GM11168 (cell line): ENCODE data around the gene RUNX1.
"Not testable (repeated sequence)": the region's sequence is repeated elsewhere in the genome, so short reads cannot be mapped to it uniquely, and the experiment has no call there.

Source experiments
- in situ Hi-C: fragments of 300-500 bp; cut with MboI; formaldehyde crosslinking; loops from one replicate; pipeline ENCODE4 v1.12.0; 2022; ENCODE audit warnings: low sequenced_read_pairs; ENCODE audit not compliant: unreplicated experiment

Gene RUNX1

DNA sequence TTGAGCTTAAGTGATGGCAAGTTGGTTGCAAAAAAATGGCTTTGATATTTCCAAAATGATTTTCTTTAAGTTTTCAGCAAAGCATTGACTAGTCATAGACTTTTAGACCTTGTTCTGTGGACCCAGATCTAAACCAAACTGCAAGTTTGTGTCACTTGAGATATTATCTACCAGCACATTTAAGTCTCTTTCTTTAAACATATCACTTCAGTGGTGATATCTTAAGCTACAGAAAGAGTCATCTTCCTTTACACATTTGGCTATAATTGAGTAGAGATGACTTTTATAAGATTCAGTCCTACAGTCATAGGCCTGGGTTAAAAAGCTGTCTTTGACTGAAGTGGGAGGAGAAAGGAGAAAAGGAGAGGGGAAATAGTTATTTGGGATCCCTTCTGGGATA lies 95.2 kb downstream of the RUNX1 start:
- in situ Hi-C loops: no loop called here

DNA sequence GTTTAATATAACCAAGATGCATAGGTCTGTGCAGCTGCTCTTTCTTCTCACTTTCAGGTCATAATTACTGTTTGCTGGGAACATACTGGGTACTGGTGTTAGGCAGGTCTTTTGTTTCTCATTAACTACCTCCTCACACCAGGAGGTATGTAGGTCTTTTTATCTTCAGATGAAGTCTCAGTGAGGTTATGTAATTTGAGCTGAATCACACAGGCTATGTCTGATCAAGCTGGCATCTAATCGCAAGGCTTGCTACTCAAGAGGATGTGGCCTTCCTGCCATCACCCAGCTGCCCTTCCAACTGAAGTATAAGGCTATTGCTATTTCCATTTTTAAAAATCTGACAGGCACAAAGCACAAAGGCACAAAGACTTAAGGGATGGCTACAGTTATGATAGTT lies 96.4 kb downstream of the RUNX1 start:
- in situ Hi-C loops: no loop called here

DNA sequence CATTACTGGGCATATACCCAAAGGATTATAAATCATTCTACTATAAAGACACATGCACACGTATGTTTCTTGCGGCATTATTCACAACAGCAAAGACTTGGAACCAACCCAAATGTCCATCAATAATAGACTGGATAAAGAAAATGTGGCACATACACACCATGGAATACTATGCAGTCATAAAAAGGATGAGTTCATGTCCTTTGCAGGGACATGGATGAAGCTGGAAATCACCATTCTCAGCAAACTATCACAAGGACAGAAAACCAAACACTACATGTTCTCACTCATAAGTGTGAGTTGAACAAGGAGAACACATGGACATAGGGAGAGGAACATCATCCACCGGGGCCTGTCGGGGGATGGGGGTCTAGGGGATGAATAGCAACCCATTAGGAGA lies 97.2 kb downstream of the RUNX1 start:
- in situ Hi-C loops: not testable (repeated sequence)

DNA sequence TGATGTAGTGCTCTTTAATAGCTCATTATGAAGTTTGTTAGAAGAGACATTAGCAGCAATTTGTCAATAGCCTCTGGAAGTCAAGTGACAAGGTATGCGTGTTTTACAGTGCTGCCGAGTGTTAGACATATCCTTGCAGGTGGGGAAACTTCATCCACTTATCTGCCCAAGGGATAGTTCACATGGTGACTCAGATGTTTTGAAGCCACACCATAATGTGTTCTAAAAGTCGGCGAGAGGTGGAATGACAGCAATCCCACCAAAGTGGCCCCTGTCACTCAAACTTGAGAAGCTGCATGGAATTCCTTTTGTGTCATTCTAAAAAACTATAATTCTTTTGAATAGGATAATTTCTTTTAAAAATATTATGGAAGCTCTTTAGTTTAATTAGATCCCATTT lies 98.1 kb downstream of the RUNX1 start:
- in situ Hi-C loops: no loop called here

DNA sequence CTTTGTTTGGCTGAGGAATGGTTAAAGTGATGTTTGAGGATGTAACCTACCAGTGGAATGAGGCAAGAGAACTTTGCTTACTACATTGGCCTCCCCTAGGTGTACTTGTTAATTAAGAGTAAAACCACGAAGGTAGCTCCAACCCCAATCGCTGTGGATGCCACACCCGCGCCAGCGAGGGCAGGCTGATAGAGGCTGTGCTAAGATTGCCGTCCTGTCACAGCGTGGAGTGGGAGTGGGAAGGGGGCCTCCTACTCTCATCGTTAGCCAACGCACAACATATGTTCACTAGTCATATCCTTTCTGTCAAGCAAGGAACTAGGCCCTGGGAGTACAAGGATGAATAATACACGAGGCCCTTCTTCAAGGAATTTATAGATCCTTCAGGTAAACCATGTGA lies 99.6 kb downstream of the RUNX1 start:
- in situ Hi-C loops: no loop called here

DNA sequence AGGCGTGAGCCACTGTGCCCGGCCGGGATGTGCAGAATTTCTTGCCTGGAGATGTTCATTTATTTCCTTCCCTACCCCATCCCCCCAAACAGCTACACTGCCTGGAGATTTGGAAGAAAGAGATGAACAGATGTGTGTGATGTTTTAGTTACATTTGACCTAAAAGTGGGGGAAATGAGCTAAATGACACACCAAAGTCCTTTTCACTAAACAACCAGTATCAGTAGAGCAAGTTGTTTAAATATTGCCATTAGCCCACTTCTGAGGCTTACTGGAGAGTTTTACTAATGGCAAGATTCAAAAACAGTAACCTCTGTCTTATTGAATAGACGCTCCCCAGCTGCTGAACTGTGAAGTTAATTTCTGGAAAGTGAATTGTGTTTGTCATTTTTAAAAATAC lies 100.1 kb downstream of the RUNX1 start:
- in situ Hi-C loops: no loop called here

DNA sequence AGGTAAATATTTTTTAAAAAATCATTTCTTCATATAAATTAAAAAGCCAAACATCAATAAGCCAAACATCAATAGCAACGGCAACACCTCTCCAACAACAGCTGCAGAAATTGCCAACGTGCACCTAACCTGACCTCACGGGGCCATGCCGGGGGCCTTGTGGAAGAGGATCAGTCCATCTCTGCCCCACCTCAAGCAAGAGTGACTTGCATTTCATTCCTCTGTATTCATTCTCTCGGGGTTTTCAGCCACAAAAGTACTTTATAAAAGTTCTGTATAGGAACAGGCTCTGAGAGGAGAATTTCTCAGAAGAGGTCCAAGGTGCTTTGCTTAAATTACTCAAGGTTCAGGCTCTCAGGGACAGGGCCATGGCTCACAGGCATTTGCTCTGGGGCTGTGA lies 100.9 kb downstream of the RUNX1 start:
- in situ Hi-C loops: no loop called here

DNA sequence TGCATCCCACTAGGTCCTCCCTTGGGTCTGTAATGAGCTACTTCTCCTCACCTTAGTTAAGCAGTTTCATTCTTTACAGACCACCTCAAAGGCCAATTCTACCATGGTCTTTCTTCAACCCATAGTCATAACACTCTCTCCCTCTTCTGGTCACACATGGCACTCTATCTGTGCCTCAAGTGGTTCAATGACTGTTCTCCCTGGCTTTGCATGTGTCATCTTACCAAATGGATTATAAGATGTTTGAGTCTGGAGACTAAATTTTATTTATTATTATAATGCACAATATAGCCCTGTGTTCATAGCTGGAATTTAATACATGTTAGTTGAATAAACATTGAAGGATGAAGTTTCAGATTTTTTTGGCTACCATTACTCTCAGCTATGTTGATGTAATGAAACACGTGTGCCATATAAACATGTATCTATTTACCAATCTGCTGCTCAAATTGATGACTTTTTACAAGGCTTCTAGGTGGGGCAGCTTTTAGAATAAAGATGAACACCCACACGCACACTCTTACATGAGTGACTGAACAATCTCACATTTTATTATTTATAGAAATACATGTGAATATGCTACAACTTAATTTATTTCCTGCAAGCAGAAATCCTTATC lies 102.1 kb downstream of the RUNX1 start:
- in situ Hi-C loops: no loop called here

DNA sequence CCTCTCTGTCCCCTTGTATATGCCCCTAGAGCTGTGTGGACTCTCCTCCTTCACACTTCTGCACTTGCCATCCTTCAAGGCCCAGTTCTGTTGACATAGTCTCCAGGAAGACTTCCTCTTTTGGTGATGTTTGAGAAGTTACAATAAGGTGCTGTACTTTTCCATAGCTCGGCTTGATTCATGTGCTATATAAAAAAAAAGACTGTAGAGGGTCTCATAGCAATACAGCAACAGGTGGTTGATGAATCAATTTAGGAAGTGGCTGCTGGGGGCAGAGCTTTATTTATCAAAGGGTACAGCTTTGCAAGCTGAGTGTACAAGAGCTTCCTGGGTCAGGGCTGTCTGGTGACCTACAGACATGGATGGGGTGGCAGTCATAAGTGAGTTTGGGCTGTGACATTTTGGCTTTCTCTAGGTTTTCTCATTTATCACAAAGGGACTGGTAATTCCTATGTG lies 102.7 kb downstream of the RUNX1 start:
- in situ Hi-C loops: no loop called here

DNA sequence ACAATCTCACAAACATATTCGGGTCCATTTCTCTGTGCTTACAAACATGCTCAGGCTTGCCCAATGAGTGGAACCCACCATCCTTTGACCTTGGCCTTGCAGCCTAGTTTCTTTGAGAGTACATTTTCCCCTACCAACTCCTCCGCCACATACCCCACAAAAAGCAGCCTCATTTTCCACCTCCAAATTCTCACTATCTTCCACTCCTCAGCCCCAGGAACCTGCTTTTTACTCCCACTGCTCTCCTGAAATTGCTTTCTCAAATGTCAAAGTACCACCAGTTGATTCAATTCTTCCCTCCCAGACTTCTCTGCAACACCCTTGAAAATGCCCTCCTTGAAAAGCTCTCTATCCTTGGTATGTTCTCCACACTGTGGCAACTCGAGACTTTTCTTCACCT lies 103.8 kb downstream of the RUNX1 start:
- in situ Hi-C loops: no loop called here

DNA sequence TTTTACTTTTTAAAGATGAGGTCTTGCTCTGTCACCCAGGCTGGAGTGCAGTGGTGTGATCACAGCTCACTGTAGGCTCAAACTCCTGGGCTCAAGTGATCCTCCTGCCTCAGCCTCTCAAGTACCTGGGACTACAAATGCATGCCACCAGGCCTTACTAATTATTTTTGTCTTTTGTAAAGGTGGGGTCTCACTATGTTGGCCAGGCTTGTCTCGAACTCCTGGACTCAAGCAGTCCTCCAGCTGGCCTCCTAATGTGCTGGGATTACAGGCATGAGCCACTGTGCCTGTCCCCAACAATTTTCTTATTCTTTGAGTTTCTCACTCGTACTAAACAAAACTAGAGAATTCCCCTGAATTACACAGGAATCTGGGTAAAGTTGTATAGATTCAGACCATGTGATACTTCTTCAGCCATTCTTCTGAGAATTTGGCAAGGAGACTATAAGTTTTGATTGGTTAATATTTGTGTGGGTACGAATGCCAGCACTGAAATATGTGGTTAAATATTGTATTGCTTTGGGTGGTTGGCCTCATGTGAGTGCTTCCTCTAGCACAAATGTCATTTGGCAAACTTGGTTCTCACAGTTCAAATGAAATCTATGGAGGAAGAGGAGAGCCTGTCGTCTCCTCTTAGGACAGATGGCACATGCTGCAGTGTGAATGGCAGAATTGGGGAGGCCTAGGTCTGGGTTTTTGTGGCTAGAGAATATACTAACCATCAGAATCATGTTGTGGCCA lies 104.9 kb downstream of the RUNX1 start:
- in situ Hi-C loops: no loop called here

DNA sequence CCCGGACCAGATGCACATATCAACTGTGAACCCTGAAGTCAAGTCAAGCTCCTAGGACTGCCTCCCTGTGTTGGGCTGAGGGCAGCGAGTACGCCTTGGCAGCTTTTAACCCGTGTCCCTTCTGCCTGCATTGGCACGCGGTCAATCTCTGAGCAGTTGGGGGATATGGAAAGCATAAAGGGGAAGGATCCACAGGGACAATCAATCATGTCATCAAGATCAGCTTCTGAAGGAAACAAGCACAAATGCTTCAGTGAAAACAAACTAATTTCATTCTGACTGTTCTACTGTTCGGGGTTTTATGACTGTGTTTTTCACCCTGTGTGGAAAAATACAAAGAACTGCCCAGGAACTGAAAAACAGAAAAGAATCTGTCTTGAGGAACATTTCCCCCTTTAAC lies 106.2 kb downstream of the RUNX1 start:
- in situ Hi-C loops: no loop called here

DNA sequence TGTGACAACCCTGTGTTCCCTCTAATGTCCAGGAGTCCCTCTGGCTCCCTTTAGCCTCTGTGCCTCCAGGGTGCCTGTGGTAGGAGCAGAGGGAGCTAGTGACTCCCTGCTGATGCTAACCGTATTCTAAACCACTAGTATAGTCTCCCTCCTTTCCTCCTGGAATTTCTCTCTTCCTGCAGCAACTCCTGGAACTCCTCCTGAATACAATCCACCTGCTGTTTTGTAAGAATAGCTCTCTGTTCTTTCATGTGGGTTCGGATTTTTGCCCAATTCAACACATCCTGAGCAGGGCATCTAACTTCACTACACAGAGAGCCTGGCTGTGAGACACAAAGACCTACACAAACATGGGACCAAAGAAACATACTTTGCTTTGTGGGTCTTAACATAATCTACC lies 107.9 kb downstream of the RUNX1 start:
- in situ Hi-C loops: no loop called here

DNA sequence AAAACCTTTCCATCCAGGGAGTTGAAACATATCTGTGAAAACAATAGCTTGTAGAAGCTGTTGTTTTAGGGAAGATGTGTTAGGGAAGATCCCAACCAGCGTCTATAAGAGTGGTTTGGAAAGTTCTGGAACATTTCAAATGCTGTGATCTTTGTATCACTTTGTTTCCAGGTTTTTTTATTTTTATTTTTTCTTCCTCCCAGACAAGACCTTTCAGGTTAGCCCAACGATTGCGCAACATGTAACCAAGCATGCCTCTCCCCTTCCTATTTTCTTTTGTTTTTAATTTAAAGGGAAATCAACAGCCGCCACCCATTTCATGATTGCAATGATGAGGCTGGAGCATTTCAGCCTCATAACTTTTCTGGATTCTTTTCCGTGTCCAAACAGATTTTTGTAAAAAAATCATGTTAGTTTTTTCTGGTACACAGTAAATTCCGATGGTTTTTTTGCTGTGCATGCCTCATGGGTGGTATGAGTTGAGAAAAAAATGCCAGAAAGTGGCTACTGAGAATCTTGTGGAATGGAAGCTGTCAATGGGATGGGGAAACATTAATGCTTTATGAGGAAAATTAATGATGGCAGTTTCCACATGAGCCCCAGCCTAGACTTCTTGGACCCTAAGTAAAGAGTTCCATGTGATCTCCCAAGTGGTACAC lies 109.3 kb downstream of the RUNX1 start:
- in situ Hi-C loops: no loop called here

DNA sequence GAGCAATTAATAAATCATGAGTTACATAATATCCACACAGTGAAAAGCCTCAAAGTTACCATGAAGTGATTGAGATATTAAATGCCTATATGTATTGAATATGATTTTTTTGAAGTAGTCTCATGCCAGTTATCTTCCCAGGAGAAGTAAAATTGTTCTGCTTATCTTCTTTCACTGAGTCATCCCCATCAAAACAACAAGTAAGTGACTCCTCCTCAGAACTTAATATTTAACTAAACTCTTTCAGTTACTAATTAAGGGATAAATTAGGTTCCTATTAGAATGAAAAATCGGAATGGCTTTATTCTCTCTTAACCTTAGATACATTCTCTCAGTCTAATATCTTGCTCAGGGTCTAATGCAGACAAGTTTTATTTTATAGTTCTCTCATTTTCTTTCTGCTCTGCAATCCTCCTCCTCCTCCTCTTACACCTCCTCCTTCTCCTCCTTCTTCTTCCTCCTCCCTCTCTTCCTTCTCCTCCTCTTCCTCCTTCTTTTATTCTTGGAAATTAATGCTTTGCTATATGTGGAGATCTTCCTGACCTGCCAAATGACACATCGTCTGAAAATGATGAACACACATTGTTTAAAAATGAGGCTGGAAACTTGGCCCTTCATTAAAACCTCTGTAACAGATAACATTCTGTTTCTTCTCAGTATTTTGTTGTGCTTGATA lies 110.9 kb downstream of the RUNX1 start:
- in situ Hi-C loops: no loop called here

DNA sequence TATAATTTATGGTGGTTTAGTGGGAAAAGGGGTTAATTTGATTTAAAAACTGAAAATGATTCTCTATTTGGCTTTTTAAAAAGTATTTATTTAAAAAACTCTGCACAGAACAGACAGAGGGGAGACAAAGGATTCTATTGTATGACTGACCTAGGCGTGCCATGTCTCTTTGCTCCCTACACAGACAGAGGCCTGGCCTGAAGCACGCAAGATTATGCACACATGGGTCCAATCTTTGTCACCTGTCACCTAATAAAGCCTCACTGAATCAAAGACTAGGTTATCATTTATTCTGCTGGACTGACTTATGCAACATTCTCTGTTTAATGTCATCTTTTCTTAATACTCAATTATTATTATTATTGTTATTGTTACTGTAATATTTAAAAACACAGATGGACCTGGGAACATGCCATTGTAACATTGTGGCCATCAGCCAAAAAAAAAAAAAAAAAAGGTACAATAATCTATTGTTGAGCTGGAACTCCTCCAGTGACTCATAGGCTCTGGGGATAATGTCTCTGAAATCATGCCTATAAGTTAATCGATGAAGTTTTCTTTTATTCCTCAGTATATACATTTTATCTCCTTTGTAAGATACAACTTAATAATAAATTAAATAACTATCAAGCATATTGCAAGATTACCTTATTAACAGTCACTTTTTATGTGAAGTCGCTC lies 112.1 kb downstream of the RUNX1 start:
- in situ Hi-C loops: no loop called here

DNA sequence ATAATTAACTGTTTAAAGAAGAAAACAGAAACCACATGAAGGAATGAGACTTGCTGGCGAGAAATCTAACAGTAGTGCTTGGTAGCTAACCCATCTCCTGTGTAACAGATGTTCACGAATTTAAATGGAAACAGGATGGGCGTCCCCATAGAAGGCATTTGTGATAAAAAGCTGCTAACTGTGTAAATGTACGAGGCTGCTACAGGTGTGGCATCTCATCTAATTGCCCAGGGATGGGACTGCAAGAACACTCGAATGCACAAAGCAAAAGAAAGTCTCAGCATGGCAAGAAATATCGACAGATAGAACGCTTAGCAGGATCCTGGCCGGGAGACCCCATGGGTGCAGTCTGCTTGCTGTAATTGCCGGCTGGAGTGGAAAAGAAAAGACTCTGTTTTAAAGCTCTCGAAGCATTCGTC lies 112.7 kb downstream of the RUNX1 start:
- in situ Hi-C loops: no loop called here

DNA sequence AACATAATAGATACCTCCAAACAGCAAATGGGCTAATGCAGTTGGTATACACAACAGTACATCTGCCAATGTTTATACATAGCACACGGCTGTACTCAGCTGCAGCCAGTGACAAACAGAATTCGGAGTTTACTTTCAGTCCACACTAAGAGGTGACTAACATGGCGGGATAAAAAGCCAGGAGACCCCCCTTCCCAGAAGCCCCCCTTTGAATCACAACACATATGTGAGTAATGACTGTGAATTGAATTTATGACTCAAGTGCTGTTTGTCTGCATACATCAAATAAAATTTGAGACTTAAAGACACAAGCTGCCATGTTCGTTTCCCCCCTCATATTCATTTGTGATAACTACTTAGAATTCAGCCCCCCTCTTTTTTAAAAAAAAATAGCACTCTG lies 113.2 kb downstream of the RUNX1 start:
- in situ Hi-C loops: no loop called here

DNA sequence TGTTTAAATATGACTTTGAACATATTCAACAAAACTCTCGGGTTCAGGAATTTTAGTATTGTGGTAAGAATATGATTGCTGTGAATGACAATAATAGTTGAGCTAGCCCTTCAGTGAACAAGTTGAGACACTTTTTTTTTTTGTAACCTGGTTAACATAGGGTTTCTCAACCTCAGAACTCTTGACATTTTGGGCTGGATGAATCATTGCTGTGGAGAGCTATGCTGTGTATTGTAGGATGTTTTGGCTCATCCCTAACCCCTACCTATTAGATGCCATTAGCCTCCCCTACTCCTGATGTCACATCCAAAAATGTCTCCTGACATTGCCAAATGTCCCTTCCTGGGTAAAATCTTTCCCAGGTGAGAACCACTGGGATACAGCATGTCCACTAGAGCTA lies 113.7 kb downstream of the RUNX1 start:
- in situ Hi-C loops: no loop called here

DNA sequence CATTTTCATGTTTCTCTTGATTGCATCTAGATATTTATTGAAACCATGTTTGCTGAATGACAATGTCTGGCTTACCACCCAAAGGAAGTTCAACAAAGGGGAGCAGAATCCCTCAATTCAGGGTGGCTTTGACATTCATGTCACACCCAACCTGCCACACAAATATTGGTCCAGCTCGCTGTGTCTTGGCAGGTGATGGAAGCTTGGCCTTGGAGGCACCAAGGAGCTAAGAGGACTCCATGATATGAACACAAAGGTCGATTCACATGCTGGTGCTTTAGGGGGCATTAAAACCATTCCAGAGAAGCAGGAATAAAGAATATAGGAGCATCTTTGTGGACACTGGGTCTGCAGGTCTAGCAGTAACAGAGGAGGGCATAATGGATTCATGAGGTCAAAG lies 114.8 kb downstream of the RUNX1 start:
- in situ Hi-C loops: no loop called here
